GM12865 (cell line): ENCODE measurements around the gene WNT3A.

Experiments
- DNase-seq: peaks from one replicate; pipeline ENCODE4 v3.0.0; 2010; ENCODE audit warnings: low read depth
- H3K4me3 ChIP-seq: 2 replicates; pipeline ENCODE4 v1.5.1; 2011; ENCODE audit warnings: mild to moderate bottlenecking, low read depth, low read length, control low read depth
- TF ChIP-seq, protein P1 (sequence below): IDR thresholded peaks from 2 replicates; pipeline ENCODE4 v1.5.1; 2011; ENCODE audit warnings: low read length, control low read depth, low read depth, inconsistent platforms; ENCODE audit not compliant: insufficient read depth; ENCODE audit errors: missing control alignments

Gene WNT3A

DNA sequence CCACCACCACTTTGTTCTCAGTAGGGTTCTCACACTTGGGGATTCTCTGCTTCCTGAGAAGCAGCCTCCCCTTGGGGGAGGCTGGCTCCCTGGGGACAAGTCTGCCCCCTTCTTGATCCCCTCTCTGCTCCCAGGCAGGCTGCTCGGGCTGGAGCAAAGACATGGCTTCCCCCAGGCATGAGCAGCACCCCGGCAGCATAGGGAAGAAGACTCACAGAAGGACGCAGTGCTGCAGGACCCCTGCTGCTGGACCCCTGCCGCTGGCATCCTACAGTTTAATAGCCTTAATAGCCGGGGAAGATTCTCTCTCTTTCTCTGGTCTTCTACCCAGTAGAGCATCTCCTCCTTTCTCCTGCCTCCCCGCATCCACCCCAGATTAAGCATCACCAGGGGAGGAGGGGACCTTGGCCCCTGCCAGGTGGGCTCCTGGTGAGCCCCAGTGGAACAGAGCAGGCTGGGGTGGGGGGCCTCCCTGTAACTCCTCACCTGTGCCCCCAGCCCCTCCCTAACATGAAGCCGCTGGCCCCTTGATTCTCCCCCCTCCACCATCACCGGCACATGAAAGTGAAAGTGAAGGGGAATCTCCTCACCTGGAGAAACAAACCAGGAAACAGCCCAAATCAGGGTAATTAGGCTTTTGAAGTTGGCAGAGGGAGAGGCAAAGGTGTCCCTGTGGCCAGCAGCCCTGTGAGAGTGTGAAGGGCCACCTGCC lies 2.5 kb downstream of the WNT3A start:
- no peak overlapping the region for H3K4me3 ChIP-seq
- no peak for DNase-seq

DNA sequence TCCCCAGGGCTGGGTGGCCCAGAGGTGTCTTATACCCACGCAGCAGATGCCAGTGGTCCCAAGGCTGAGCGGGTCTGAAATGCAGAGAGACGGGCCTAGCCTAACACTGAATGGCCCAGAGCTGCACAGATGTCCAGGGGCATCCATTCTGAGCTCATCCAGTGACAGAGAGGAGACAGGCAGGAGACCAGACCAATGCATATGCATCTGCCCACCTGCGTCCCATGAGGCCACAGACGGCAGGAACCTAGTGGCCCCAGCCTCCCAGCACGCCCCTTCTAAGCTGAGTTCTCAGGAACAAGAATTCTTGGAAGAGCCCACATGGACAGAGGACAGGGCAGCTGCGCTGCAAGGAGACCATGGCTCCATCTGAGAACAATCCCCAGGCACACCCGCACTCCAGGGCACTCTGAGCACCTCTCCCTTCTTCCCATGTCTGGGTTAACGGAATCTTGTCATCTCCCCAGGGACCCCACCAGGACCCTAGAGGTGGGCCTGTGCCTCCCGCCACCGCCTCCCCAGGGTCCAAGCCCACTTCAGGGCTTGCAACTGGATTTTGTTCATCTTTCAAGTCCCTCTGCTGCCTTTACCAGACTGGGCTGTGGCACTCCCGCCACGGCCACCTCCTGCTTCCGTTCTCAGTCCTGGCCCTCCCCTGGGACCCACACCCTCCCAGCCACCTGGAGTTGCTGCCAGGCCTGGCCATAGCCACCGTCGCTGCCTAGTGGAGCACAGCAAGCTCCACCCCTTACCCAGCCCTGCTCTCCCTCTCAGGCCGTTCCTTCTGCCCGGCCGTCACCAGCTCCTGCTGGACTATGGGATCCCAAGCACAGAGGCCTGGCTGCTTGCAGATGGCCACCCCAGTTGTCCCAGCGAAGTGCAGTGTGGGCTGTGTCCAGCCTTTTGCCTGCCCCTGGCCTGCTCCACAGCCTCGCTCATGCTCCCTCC lies 3.3 kb downstream of the WNT3A start:
- DNase-seq: peak; percentile 54
- TF ChIP-seq, protein P1, sequence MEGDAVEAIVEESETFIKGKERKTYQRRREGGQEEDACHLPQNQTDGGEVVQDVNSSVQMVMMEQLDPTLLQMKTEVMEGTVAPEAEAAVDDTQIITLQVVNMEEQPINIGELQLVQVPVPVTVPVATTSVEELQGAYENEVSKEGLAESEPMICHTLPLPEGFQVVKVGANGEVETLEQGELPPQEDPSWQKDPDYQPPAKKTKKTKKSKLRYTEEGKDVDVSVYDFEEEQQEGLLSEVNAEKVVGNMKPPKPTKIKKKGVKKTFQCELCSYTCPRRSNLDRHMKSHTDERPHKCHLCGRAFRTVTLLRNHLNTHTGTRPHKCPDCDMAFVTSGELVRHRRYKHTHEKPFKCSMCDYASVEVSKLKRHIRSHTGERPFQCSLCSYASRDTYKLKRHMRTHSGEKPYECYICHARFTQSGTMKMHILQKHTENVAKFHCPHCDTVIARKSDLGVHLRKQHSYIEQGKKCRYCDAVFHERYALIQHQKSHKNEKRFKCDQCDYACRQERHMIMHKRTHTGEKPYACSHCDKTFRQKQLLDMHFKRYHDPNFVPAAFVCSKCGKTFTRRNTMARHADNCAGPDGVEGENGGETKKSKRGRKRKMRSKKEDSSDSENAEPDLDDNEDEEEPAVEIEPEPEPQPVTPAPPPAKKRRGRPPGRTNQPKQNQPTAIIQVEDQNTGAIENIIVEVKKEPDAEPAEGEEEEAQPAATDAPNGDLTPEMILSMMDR: no peak
- no peak overlapping the region for H3K4me3 ChIP-seq

More for the DNA sequence above, 2.5 kb downstream of the WNT3A start:
- TF ChIP-seq, protein P1: no peak

DNA sequence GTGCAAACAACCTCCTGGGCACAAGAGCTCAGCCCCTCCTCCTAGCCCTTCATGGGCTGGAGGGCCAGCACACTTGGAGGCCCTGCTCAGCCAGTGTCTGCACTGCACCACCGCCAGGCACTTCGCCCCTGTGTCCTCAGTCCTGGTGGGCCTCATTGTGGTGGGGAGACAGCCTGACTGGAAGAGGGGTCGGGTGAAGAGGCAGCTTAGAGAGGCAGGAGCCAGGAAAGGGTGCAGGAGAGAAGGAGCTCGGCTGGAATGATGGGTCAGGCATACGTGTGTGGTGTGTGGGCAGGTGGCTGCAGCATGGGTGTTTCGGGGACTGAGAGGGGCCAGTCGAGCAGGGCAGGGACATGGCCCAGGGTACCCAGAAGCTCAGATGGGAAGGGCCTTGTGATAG lies 4.1 kb downstream of the WNT3A start:
- no peak overlapping the region for H3K4me3 ChIP-seq
- no peak for DNase-seq
- TF ChIP-seq, protein P1: no peak

DNA sequence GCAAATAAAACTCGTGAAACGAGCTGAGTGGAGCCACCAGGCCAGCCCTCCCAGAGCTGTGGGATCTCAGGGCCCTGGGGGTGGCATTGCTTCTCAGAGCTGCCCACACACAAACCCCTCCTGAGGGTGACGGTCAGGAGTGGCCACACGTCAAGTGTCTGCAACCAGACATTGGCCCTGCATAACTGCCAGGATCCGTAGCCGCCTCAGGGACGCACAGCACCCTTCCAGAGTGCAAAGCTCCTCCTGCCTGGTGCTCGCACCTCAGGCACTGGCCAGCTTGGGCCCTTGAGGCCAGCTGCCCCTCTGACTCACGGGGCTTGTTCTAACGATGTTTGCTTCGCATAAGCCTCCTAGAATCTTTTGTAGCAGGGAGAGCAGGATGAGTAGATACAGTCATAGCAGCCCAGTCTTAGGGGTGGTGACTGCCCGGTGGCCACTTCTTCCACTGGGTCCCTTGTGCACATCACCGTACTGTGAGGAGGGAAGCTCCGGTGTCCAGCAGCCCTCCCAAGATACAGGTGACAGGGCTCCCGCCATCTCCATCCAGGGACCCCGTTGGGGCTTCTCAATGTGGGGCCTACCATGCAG lies 5.0 kb downstream of the WNT3A start:
- H3K4me3 ChIP-seq: no peak overlapping the region
- TF ChIP-seq, protein P1: no peak
- DNase-seq: no peak

DNA sequence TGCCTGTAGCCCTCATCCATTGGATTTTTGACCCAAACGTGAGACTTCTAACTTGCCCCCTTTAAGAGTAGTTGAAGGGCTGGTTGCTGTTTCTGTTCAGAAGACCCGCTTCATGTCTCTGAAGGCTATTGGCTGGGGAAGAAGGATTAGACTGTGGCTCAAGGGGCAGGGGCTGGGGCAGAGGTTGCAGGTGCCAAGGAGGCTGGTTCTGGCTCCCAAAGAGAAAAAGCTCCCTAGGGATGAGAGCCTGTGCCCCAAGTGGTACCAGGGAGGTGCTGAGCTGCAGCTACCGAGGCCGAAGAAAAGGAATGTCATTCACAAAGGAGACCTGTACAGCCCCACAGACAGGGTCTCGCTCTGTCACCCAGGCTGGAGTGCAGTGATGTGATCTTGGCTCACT lies 5.8 kb downstream of the WNT3A start:
- TF ChIP-seq, protein P1: no peak
- no peak for DNase-seq
- H3K4me3 ChIP-seq: no peak overlapping the region

DNA sequence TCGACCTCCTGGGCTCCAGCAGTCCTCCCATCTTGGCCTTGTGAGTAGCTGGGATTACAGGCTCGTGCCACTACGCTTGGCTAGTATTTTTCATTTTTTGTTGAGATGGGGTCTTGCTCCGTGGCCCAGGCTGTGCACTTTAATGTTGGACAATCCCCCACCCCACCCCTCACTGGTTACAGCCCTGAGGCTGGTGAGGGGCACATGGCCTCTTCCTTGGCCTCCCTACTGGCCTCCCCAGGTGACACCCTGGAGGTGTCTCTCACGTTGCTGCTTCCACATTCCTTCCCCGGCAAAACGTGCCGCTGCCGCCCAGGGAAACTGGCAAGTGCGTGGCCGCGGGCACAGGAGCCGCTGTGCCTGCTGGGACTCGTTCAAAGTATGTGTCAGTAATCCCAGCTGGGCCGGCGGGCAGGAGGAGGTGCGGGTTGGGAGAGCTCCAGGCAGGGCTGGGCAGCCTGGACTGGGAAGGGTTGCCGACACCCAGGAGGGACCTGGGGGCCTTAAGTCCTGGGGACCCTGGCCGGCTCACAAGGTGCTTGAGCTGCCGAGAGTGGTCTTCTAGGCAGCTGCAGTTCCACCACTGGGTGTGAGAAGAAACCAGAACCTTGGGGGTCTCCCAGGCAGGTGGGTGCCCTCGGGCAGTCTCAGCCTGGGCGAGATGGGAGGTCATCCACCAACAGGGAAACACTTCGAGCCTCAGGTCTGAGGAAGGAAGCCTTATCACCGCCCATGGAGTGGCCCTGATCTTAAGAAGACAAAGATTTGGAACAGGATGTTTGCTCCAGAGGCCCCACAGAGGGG lies 6.5 kb downstream of the WNT3A start:
- no peak for DNase-seq
- H3K4me3 ChIP-seq: no peak overlapping the region
- TF ChIP-seq, protein P1: no peak
